Keratinocyte (primary cell): ENCODE data around the gene UNC13C. TPM values are rescaled to one million over a fixed set of nuclear protein-coding genes. Genes with fewer than 3 reads are reported as not detected.

Source experiments
- DNase-seq: peaks from one replicate; pipeline ENCODE4 v3.0.0-alpha.2; 2011; ENCODE audit warnings: low read depth, missing footprints, low spot score
- FAIRE-seq: peaks from 2 replicates; lab custom pipeline; 2011; peaks lifted over from hg19 to GRCh38; lab: Jason Lieb, UNC
- H2AFZ ChIP-seq: 2 replicates; pipeline ENCODE4 v1.6.0; 2012; ENCODE audit warnings: low read length, control low read depth, inconsistent platforms; ENCODE audit not compliant: control insufficient read depth
- H3K27ac ChIP-seq: 2 replicates; pipeline ENCODE4 v1.5.1; 2011; ENCODE audit warnings: low read length; ENCODE audit not compliant: control insufficient read depth, insufficient read depth
- H3K27me3 ChIP-seq: 3 replicates; pipeline ENCODE4 v1.6.0; 2011; ENCODE audit warnings: low read length; ENCODE audit not compliant: control insufficient read depth, insufficient read depth; ENCODE audit errors: extremely low read depth
- H3K36me3 ChIP-seq, 2 experiments: 2 replicates in 1 of 2; 3 replicates in 1 of 2; pipeline ENCODE4 v1.5.1; 2011; ENCODE audit warnings: low read length in 2 of 2, mild to moderate bottlenecking in 1 of 2; ENCODE audit not compliant: control insufficient read depth in 2 of 2, insufficient read depth in 2 of 2; ENCODE audit errors: extremely low read depth in 1 of 2
- H3K4me1 ChIP-seq: 3 replicates; pipeline ENCODE4 v1.5.1; 2011; ENCODE audit warnings: low read length; ENCODE audit not compliant: control insufficient read depth, insufficient read depth; ENCODE audit errors: extremely low read depth
- H3K4me2 ChIP-seq: 3 replicates; pipeline ENCODE4 v1.6.0; 2011; ENCODE audit warnings: low read depth, low read length; ENCODE audit not compliant: control insufficient read depth, insufficient read depth; ENCODE audit errors: extremely low read depth
- H3K4me3 ChIP-seq, 3 experiments: fragments of 200-600 bp in 1 of 3; sonication (generic) in 1 of 3; 2 replicates in 2 of 3; 3 replicates in 1 of 3; pipeline ENCODE4 v1.5.1; 2011 to 2016; ENCODE audit warnings: low read length in 3 of 3, mild to moderate bottlenecking in 3 of 3, control low read depth in 2 of 3, inconsistent platforms in 1 of 3, low read depth in 1 of 3, mixed read lengths in 1 of 3, mixed run types in 1 of 3, moderate library complexity in 1 of 3; ENCODE audit not compliant: control insufficient read depth in 2 of 3, insufficient read depth in 2 of 3; ENCODE audit errors: extremely low read depth in 1 of 3
- H3K79me2 ChIP-seq: 2 replicates; pipeline ENCODE4 v1.6.0; 2012; ENCODE audit warnings: low read length; ENCODE audit not compliant: control insufficient read depth, insufficient read depth
- H3K9ac ChIP-seq: 3 replicates; pipeline ENCODE4 v1.6.0; 2011; ENCODE audit warnings: low read length; ENCODE audit not compliant: control insufficient read depth, insufficient read depth; ENCODE audit errors: extremely low read depth
- H3K9me1 ChIP-seq: 3 replicates; pipeline ENCODE4 v1.6.0; 2011; ENCODE audit warnings: low read length; ENCODE audit not compliant: control insufficient read depth, insufficient read depth; ENCODE audit errors: extremely low read depth
- H3K9me3 ChIP-seq: 2 replicates; pipeline ENCODE4 v1.5.1; 2012; ENCODE audit warnings: low read depth, low read length; ENCODE audit not compliant: control insufficient read depth
- H4K20me1 ChIP-seq: 3 replicates; pipeline ENCODE4 v1.6.0; 2011; ENCODE audit warnings: low read length; ENCODE audit not compliant: control insufficient read depth, insufficient read depth; ENCODE audit errors: extremely low read depth
- EZH2 ChIP-seq: IDR thresholded peaks from one replicate; pipeline ENCODE4 v1.6.1; 2012; ENCODE audit warnings: inconsistent platforms, mild to moderate bottlenecking, low read length, moderate library complexity
- dilution Hi-C: fragments of 300-500 bp; cut with MboI; formaldehyde crosslinking; loops from one replicate; pipeline ENCODE4 v1.7.0; 2020; ENCODE audit warnings: low sequenced_read_pairs; ENCODE audit not compliant: extremely low pct_ligation_motif_present
- polyA plus RNA-seq, 5 experiments: library from polyadenylated mRNA; depleted of rRNA in 3 of 5; stranded (reverse) in 3 of 5; stranded (forward) in 1 of 5; unstranded in 1 of 5; fragments of >200 nt; gene quantifications; 1 replicate in 1 of 5; 2 replicates in 3 of 5; 3 replicates in 1 of 5; pipeline versions ENCODE4 v1.2.1 to v1.2.3, GENCODE V29; 2011 to 2012; ENCODE audit warnings: missing spikeins in 2 of 5, low read depth in 1 of 5, low replicate concordance in 1 of 5
- TF ChIP-seq, protein P1 (sequence below), 3 experiments: IDR thresholded peaks in 1 of 3; conservative IDR thresholded peaks in 1 of 3; optimal IDR thresholded peaks in 1 of 3; 2 replicates in 2 of 3; 3 replicates in 1 of 3; pipeline versions ENCODE3 to v1.5.1; 2011; ENCODE audit warnings: low read length in 3 of 3, mild to moderate bottlenecking in 3 of 3, moderate library complexity in 2 of 3, control low read depth in 1 of 3, inconsistent platforms in 1 of 3; ENCODE audit not compliant: insufficient read depth in 2 of 3; ENCODE audit errors: extremely low read depth in 1 of 3

The UNC13C gene
- polyA plus RNA-seq, 1 donor (not counting 4 experiments of a cell fraction or from before 2014, with no cell fraction given) = not detected

DNA sequence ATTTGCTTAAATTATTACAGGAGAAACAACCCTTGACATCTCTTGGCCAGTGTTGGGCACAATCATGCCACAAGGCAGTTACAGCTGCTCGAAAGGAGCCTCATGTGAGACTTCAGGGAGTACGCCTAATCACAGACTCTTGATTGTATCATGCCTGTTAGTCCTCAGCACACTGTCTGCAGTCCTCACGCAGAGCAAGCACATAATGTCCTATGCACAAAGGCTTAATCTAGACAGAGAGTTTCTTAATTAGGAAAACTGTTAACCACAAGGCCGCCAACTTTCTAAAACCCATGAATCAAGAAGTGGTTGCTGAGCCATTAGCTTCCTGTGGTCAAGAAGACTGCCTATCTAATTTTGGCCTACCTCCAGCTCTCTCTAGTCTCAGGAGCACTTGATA, 172.0 kb downstream of the UNC13C start:
- FAIRE-seq (no peak), DNase-seq (no peak)
- Histone ChIP-seq H3K79me2 (no peaks in the 10 kb centered on the region), H3K4me2 (no peak overlapping the region), H3K4me3 (no peak overlapping the region), H3K9ac (no peak overlapping the region), H3K27me3 (no peaks in the 10 kb centered on the region), H4K20me1 (no peaks in the 10 kb centered on the region), H2AFZ (no peak overlapping the region), H3K36me3 (no peaks in the 10 kb centered on the region), H3K4me1 (no peaks in the 10 kb centered on the region), H3K27ac (no peak overlapping the region), H3K9me1 (no peaks in the 10 kb centered on the region), H3K9me3 (no peaks in the 10 kb centered on the region)
- TF ChIP-seq EZH2 = no peak
- TF ChIP-seq, protein P1, sequence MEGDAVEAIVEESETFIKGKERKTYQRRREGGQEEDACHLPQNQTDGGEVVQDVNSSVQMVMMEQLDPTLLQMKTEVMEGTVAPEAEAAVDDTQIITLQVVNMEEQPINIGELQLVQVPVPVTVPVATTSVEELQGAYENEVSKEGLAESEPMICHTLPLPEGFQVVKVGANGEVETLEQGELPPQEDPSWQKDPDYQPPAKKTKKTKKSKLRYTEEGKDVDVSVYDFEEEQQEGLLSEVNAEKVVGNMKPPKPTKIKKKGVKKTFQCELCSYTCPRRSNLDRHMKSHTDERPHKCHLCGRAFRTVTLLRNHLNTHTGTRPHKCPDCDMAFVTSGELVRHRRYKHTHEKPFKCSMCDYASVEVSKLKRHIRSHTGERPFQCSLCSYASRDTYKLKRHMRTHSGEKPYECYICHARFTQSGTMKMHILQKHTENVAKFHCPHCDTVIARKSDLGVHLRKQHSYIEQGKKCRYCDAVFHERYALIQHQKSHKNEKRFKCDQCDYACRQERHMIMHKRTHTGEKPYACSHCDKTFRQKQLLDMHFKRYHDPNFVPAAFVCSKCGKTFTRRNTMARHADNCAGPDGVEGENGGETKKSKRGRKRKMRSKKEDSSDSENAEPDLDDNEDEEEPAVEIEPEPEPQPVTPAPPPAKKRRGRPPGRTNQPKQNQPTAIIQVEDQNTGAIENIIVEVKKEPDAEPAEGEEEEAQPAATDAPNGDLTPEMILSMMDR (optimal IDR thresholded peaks at IDR 0.05 in 1 of 3, IDR thresholded peaks at IDR 0.05 in 1 of 3, conservative IDR thresholded peaks at IDR 0.05 in 1 of 3; ENCODE audit: extremely low read depth in 1 of 3, insufficient read depth in 2 of 3, low read length in 3 of 3) = no peak
- dilution Hi-C loops = no loop called here

DNA sequence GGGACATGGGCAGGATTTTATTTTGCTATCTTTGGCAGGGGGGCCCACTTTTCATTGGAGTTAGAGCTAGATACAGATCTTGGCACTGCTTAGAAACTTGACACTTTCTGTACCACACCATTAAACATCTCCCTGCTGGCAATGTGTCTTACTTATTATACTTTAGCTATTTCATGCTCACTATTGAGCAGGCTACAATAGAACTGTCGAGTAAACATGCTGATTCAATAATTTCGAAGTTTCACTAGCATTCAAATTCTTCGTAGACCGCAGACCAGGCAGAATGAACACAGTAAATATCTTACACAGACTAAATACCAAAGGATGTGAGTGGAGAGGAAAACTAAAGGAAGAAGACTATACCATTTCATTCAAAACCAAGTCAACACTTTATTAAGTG, 180.8 kb downstream of the UNC13C start:
- no peaks in the 10 kb centered on the region for H3K27me3 ChIP-seq
- H4K20me1 ChIP-seq = no peaks in the 10 kb centered on the region
- no peak overlapping the region for H3K4me3 ChIP-seq
- TF ChIP-seq EZH2 = no peak
- TF ChIP-seq, protein P1 (optimal IDR thresholded peaks at IDR 0.05 in 1 of 3, IDR thresholded peaks at IDR 0.05 in 1 of 3, conservative IDR thresholded peaks at IDR 0.05 in 1 of 3; ENCODE audit: extremely low read depth in 1 of 3, insufficient read depth in 2 of 3, low read length in 3 of 3) = no peak
- DNase-seq (no peak), FAIRE-seq (no peak)
- H3K9me3 ChIP-seq = no peaks in the 10 kb centered on the region
- no peaks in the 10 kb centered on the region for H3K79me2 ChIP-seq
- dilution Hi-C loops = no loop called here
- no peak overlapping the region for H3K9ac ChIP-seq
- H3K4me2 ChIP-seq = no peak overlapping the region
- no peaks in the 10 kb centered on the region for H3K36me3 ChIP-seq
- no peak overlapping the region for H3K27ac ChIP-seq
- H3K4me1 ChIP-seq = no peaks in the 10 kb centered on the region
- no peak overlapping the region for H2AFZ ChIP-seq
- no peaks in the 10 kb centered on the region for H3K9me1 ChIP-seq
